Loucy (cell line): ENCODE results near the gene NR3C2.

Experiments used
- H2AFZ ChIP-seq: fragments of 200-600 bp; sonication (generic); 2 replicates; pipeline ENCODE4 v1.6.0; 2016; ENCODE audit warnings: antibody characterized with exemption, mild to moderate bottlenecking, low read length, moderate library complexity
- H3F3A ChIP-seq: fragments of 200-600 bp; 2 replicates; pipeline ENCODE4 v1.6.0; 2016; ENCODE audit warnings: antibody characterized with exemption, low read depth, mild to moderate bottlenecking
- H3K27me3 ChIP-seq: fragments of 200-600 bp; sonication (generic); 2 replicates; pipeline ENCODE4 v1.6.1; 2014; ENCODE audit warnings: low read length, mild to moderate bottlenecking; ENCODE audit not compliant: insufficient read depth, poor library complexity, severe bottlenecking
- H3K36me3 ChIP-seq: fragments of 200-600 bp; sonication (generic); 2 replicates; pipeline ENCODE4 v1.6.1; 2016; ENCODE audit warnings: low read length; ENCODE audit not compliant: insufficient read depth
- H3K4me1 ChIP-seq: fragments of 200-600 bp; sonication (generic); 2 replicates; pipeline ENCODE4 v1.5.1; 2014; ENCODE audit warnings: low read length, mild to moderate bottlenecking; ENCODE audit not compliant: insufficient read depth, poor library complexity, severe bottlenecking
- H3K4me2 ChIP-seq: fragments of 200-600 bp; sonication (generic); 2 replicates; pipeline ENCODE4 v1.6.0; 2014; ENCODE audit warnings: antibody characterized with exemption, low read length, low read depth, mild to moderate bottlenecking; ENCODE audit not compliant: poor library complexity, severe bottlenecking
- H3K4me3 ChIP-seq: fragments of 200-600 bp; sonication (generic); 2 replicates; pipeline ENCODE4 v1.5.1; 2014; ENCODE audit warnings: low read length, mild to moderate bottlenecking, mixed read lengths; ENCODE audit not compliant: poor library complexity, severe bottlenecking
- H3K79me2 ChIP-seq: fragments of 200-600 bp; sonication (generic); 2 replicates; pipeline ENCODE4 v1.6.1; 2014; ENCODE audit warnings: low read length; ENCODE audit not compliant: insufficient read depth
- H3K9ac ChIP-seq: fragments of 200-600 bp; sonication (generic); 2 replicates; pipeline ENCODE4 v1.6.0; 2014; ENCODE audit warnings: mild to moderate bottlenecking, low read depth, low read length, moderate library complexity; ENCODE audit not compliant: poor library complexity, severe bottlenecking
- H3K9me2 ChIP-seq: fragments of 200-600 bp; sonication (generic); replicated peaks from 2 replicates; pipeline ENCODE4 v1.6.1; 2016; ENCODE audit warnings: low read depth, low read length, mixed read lengths
- H3K9me3 ChIP-seq: fragments of 200-600 bp; sonication (generic); 2 replicates; pipeline ENCODE4 v1.6.1; 2014; ENCODE audit warnings: mild to moderate bottlenecking, antibody characterized with exemption, low read length, low read depth; ENCODE audit not compliant: insufficient read depth
- H4K20me1 ChIP-seq: fragments of 200-600 bp; sonication (generic); 2 replicates; pipeline ENCODE4 v1.6.0; 2014; ENCODE audit warnings: antibody characterized with exemption, low read length, mild to moderate bottlenecking; ENCODE audit not compliant: insufficient read depth, poor library complexity, severe bottlenecking
- CTCF ChIP-seq: fragments of 200-600 bp; sonication (generic); conservative IDR thresholded peaks from 2 replicates; pipeline ENCODE4 v1.5.1; 2014; ENCODE audit warnings: mild to moderate bottlenecking, antibody characterized with exemption, low read length
- EZH2phosphoT487 ChIP-seq: fragments of 200-600 bp; IDR thresholded peaks from 2 replicates; pipeline ENCODE4 v1.6.1; 2018; ENCODE audit warnings: antibody characterized with exemption, mild to moderate bottlenecking, moderate library complexity, borderline replicate concordance

NR3C2 gene

GRCh38 chr4:148292686-148293085, 149.5 kb downstream of the NR3C2 start:
- Histone ChIP-seq H3F3A (no peaks in the 10 kb centered on the region), H3K4me1 (no peaks in the 10 kb centered on the region), H3K79me2 (no peaks in the 10 kb centered on the region), H3K9me3 (no peaks in the 10 kb centered on the region), H3K4me2 (no peak overlapping the region), H3K36me3 (no peaks in the 10 kb centered on the region), H3K9me2 (no peaks in the 10 kb centered on the region), H3K4me3 (no peak overlapping the region), H2AFZ (no peak overlapping the region), H3K27me3 (no peaks in the 10 kb centered on the region), H4K20me1 (no peaks in the 10 kb centered on the region), H3K9ac (no peak overlapping the region)
- no peak for TF ChIP-seq EZH2phosphoT487
- no peak for TF ChIP-seq CTCF

GRCh38 chr4:148289740-148290139, 152.5 kb downstream of the NR3C2 start:
- H4K20me1 ChIP-seq, result no peaks in the 10 kb centered on the region
- H3K79me2 ChIP-seq, result no peaks in the 10 kb centered on the region
- H3K9ac ChIP-seq, result no peak overlapping the region
- no peaks in the 10 kb centered on the region for H3K27me3 ChIP-seq
- no peaks in the 10 kb centered on the region for H3K9me3 ChIP-seq
- no peak for TF ChIP-seq EZH2phosphoT487
- no peak for TF ChIP-seq CTCF
- no peaks in the 10 kb centered on the region for H3K36me3 ChIP-seq
- H3K4me2 ChIP-seq, result no peak overlapping the region
- no peak overlapping the region for H3K4me3 ChIP-seq
- no peaks in the 10 kb centered on the region for H3K4me1 ChIP-seq
- no peaks in the 10 kb centered on the region for H3F3A ChIP-seq
- no peaks in the 10 kb centered on the region for H3K9me2 ChIP-seq
- no peak overlapping the region for H2AFZ ChIP-seq

- Histone ChIP-seq H4K20me1 (no peaks in the 10 kb centered on the region), H3K4me3 (no peak overlapping the region), H3K9me2 (no peaks in the 10 kb centered on the region), H3K36me3 (no peaks in the 10 kb centered on the region), H3K9me3 (no peaks in the 10 kb centered on the region), H3K79me2 (no peaks in the 10 kb centered on the region), H3K4me1 (no peaks in the 10 kb centered on the region), H3K27me3 (no peaks in the 10 kb centered on the region), H3K4me2 (no peak overlapping the region), H3F3A (no peaks in the 10 kb centered on the region), H3K9ac (no peak overlapping the region), H2AFZ (no peak overlapping the region)
- TF ChIP-seq EZH2phosphoT487 (no peak), CTCF (no peak)
Measured at GRCh38 chr4:148288448-148288847, 153.8 kb downstream of the NR3C2 start.
